Activated CD4-positive, alpha-beta T cell treated with anti-CD3 and anti-CD28 coated beads, Interleukin-2, Interleukin-6, amounts not matched to agents 100 ng/mL and 50 ng/mL, durations not matched to agents 16 hours and 8 hours (primary cell): ENCODE results near the gene POLR3H.
"Not testable (repeated sequence)": the region's sequence is repeated elsewhere in the genome, so short reads cannot be mapped to it uniquely, and the experiment has no call there.

Experiments
- DNase-seq: peaks from one replicate; pipeline ENCODE4 v3.0.0-alpha.2; 2020

POLR3H gene

DNA sequence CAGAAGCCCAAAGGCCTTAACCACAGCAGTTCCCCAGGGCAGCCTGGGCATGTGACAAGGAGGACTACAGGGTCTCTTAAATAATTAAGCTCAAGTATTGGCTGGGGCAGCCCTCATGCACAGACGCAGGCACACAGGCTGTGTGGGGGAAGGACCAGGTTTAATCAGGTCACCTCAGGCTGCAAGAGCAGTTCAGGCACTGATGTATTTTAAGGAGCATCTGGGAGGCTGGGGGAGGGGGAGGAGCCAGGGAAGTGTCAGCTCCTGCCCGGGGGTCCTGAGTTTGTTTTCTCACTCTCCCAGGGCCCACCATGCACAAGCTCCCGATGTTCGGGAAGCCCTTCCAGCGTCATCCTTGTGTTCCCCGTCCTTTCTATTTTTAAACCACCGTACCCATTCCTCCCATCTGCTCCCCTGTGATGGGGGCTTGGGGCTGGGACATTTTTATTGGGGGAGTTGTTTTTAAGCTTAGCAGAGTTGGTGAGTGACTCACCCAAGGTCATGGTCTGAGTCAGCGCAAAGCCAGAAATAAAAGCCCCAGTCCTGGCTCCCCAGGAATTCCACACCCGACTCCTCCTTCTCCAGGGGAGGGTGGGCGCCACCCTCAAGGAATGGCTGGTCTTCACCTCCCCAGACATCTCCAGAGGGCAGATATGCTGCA is 18.9 kb upstream of the POLR3H start:
- no peak for DNase-seq

DNA sequence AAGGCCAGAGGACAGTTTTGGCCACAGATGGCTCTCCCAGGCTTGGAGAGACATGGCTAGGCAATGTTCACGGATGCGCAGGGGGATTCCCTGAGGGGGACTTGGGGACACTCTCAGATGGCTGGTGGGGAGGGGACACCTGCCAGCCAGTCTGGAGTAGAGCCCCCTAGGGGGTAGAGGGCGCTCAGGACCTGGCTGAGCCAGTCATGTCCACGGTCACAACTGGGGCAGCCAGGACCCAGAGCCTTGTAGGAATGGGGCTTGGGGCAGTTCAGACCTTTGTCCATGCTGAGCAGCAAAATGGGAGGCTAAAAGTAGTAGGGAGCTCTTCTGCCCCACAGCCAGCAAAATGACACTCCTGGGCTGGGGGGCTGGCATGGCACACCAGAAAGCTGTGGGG is 18.2 kb upstream of the POLR3H start:
- no peak for DNase-seq

DNA sequence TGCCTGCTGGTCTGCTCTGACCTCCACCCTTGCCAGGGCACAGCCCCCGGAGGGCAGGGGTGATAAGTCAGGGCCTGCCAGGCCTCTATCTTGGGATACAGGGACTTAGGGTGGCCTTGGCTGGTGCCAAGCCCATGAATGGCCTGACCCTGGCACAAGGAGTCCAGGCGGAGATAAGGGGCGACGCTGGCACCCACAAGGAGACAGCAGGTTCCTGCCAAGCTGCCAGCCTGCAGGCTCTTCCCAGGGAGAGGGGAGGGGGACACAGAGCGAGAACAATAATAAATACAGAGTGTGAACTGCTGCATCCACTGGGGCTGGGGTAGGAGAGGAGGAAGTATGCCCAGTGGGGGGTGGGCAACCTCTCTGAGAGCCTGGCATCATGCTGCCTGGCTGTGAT is 17.5 kb upstream of the POLR3H start:
- no peak for DNase-seq

DNA sequence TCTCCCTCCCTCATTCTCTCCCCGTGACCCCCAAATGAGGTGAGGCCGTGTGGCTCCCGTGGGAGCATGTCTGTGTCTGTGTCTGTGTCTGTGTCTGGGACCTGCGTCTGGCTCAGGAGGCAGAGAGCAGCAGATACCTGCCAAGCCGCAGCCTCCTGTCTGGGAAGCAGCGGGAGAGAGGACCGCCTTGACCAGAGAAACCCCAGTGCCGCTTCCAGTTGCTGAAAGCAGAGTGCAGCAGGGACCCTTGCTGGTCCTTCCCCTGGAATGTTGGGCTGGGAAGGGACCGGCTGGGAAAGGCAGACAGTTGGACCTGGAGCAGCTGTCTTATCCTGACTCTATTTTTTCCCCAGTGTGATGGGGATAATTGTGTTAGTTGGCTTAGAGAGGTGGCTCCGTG is 17.1 kb upstream of the POLR3H start:
- DNase-seq, result no peak

DNA sequence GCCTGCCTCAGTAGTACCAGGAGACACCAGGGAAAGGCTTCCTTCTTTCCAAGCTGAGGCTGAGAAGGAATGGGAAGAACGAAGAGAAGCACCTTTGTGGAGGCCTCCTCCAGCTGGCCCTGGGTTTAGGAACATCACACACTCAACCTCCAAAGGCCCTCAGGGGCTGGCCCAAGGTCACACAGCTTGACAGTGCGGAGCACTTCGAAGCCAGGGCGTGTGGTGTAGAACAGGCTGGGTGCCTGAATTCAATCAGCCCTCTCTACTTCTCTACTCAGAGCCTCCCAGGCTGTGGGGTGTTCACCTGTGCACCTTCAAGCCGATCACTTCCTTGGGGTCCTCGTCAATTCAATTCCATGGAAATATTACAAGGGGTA is 15.8 kb upstream of the POLR3H start:
- DNase-seq, result no peak

DNA sequence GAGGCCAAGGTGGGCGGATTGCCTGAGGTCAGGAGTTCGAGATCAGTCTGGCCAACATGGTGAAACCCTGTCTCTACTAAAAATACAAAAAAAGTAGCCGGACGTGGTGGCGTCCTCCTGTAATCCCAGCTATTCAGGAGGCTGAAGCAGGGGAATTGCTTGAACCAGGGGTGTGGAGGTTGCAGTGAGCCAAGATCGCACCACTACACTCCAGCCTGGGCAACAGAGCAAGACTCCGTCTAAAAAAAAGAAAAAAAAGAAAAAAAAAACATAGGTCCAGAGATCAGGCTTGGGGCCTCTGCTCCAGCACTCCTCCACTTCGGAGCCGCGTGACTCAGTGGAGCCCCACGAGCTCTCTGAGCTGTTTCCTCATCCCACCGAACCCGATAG is 14.0 kb upstream of the POLR3H start:
- DNase-seq, result not testable (repeated sequence)

DNA sequence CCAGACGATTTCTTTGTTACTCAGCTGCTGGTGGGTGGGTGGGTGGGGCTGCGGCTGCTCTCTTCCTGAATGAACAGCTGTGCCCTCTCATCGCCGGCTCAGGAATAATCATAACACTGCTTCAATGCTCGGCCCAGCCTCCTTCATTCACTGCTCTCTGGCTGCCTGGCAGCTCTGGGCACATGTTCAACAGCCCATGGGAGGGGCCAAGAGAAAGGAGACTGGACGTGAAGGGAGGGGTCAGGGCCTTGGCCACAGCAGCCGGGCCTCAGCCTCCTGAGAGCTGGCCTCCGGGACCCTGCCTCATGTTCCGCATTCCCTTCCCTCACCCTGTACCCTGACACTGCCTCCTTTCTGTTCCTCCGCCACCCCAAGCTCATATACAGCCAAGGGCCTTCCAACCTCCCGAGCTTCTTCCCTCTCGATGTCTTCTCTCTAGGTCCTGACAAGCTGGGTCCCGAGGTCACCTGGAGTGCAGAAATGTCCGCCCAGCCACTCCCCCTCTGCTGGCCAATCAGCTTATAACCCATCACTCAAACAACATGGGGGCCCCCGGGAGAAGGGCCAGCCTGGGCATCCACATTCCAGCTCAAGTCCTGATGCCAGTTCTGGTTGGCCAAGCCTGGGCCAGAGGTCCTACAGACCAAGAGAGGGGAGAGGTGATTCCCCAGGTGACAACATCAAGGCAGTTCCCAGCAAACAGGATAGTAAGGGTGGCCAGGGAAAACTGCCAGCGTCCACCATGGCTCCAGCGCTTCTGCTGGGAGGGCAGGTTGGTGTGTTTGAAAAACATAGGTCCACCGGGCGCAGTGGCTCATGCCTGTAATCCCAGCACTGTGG is 13.4 kb upstream of the POLR3H start:
- no peak for DNase-seq

DNA sequence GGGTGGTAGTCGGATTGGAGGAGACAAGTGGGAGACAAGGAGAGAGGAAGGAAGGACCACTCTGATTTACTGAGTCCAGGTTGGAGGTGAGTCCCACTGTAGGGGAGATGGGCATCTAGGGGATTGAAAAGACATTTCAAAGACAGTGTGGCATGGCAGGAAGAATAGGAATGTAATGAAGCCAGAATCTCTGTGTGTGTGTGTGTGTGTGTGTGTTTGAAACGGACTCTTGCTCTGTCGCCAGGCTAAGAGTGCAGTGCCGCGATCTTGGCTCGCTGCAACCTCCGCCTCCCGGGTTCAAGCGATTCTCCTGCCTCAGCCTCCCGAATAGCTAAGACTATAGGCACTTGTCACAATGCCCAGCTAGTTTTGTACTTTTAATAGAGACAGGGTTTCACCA is 12.3 kb upstream of the POLR3H start:
- no peak for DNase-seq

DNA sequence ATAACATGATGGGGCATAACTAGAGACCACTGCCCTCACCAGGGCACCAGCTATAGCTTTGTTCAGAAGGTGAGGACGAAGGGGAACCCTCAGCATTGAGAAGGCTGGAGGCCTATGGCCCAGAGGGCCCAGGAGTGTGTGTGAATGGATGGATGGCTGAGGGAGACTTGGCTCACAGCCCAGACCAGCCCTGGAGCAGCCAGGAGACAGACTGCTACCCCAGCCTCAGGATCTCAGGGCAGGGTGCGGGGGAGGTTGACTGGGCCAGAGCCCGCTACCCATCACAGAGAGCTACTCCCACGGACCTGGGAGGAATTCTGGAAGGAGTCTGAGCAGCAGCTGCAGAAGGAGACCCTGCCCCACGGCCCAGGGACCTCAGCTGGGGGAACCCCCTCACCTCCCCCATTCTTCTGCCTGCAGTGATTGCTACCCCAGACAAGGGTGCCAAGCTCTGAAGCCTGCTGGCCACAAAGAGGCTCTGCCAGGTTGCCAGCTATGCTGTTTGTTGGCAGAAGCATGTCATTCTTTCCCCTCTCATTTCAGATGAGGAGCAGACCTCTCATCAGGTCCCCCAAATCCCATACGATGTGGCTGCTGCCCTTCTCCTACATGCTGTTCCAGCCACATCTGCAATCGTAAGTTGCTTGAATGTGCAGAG is 11.2 kb upstream of the POLR3H start:
- DNase-seq, result no peak

DNA sequence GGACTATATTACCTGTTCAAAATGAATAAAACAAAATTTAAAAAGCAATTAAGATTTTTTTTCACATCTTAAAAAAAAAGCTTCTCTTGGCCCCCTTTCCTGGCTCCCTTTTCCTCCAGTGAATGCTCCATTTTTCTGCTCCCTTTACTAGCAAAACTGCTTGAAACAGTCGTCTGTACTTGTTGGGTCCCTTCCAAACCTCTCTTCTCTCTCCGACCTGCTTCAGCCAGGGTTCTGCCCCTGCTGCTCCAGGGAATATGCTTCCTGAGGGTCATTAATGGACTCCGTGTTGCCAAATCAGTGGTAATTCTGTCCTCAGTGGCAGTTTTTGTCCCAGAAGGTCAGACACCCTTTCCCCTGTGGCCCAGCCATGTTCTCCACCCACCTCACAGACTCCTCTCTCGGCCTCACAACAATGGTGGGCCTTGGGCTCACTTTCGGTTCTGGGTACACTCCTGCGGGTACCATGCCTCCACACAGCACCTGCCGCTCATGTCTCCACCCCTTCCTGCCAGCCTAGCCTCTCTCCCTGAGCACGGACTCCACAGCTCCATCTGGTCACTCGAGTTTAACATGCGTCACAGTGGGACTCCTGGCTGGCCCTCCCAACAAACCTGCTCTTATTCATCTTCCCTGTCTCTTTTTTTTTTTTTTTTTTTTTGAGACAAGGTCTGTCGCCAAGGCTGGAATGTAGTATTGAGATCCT is 7.8 kb upstream of the POLR3H start:
- DNase-seq, result no peak

DNA sequence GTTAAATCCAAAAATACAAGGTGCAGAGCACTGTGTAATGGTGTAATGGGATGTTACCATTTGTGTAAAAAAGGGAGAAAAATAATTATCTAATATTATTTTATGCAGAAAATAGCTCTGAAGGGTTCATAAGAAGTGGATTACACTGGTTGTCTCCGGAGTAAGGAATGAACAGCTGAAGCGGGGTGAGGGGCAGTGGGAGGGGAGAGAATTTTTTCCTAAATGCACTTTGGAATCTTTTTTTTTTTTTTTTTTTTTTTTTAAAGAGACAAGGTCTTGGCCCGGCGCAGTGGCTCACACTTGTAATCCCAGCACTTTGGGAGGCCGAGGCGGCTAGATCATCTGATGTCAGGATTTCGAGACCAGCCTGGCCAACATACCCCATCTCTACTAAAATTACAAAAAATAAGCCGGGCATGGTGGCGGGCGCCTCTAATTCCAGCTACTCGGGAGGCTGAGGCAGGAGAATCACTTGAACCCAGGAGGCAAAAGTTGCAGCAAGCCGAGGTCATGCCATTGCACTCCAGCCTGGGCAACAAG is 6.8 kb upstream of the POLR3H start:
- no peak for DNase-seq

DNA sequence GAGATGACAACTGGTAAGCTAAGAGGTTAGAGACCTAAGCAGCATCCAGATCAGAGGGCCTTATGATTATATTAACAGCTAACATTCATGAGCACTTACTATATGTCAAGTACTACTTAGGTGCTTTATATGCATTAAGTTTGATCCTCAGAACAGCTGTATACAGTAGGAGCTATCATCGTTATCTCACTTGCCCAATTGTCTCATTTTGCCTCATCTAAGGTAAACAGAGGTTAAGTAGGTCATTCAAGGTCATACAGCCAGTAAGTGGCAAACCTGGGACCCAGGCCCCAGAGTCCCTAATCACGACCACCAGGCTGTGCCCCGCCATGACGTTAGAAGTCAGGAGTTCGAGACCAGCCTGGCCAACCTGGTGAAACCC is 4.6 kb upstream of the POLR3H start:
- DNase-seq, result no peak

DNA sequence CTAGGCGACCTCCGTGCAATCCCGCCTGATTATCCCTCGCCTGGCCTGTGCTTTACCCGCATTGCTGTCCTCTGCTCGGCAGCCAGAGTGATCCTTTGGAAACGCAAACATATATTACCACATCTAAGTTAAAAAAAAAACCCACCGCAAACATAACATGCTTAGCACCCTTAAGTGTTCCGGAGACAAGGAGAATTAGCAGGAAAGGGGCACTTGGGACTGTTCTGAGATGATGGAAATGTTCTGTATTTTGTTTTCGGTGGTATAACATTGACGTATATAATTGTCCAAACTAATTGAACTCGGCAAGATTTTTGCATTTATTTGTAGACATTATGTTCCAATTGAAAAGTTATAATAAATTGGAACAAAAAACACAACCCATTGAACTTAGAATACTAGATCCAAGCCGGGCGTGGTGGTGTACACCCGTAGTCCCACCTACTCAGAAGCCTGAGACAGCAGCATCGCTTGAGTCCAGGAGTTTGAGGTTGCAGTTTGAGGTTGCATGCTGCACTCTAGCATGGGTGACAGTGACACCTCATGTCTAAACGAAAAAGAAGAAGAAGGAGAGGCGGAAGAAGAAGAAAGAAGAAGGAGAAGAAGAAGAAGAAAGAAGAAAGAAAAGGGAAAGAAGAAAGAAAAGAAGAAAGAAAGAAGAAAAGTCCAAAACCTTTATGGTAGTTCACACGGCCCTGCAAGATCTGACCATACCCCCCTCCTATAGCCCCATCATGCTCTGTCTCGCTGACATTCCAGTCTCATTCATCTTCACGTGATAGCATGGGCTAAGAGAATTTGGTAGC is 604 bp upstream of the POLR3H start:
- DNase-seq, result no peak

DNA sequence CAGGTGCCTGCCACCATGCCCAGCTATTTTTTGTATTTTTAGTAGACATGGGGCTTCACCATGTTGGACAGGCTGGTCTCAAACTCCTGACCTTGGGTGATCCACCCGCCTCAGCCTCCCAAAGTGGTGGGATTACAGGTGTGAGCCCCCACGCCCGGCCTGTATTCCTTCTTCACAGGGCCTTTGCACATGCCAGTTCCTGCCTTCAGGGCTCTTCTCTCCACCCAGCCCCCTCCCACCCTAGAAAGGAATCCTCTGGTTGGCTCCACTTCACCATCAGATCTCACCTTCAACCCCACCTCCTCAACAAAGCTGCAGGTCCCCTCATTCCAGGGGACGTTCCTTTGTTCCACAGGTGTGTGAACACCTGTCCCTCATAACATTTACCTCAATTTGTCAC is 2.0 kb downstream of the POLR3H start:
- no peak for DNase-seq

DNA sequence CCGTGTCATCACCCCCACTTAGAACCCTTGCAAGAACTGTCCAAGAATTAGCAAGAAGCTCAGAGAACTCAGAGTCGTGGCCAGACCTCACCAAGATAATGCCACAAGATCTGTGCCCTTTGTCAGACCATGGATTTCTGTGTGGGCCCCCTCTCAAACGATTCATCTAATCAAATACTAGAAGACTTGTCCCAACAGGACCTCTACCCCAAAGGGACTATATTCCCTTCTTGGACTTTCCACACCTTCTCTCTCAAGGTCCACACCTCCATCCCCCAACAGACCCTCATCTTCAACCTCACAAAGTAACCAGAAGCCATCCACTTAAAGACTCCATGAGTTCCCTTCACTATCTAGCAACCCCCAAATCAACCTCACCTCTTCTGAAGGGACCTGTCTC is 2.8 kb downstream of the POLR3H start:
- no peak for DNase-seq

DNA sequence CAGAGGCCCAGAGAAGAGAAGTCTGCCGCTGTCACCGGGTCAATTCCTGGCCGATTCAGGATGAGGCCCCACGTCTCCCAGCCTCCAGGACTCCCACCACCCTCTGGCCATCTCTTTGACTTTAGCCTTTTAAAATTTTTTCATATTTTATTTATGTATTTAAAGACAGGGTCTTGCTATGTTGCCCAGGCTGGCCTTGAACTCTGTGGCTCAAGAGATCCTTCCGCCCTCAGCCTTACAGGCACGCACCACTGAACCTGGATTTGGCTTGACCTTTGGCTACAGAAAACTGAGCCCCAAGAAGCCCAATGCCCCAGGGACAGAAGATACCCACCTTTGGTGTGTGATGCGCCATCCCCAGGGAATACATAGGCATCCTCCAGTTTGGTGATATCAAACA is 3.9 kb downstream of the POLR3H start:
- no peak for DNase-seq

DNA sequence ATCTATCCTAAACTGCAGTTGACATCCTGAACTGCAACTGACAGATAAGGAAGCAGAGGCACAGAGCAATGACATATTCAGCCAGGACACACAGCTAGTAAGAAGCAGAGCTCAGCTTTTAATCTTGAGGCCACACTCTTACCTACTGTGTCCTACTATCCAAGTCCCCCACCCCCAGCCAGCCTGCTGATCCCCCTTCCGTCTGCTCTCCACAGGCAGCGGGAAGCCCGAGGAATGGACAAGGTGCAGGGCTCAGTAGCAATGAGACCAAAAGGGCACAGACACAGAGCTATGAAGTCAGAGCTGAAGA is 4.3 kb downstream of the POLR3H start:
- DNase-seq, result no peak

DNA sequence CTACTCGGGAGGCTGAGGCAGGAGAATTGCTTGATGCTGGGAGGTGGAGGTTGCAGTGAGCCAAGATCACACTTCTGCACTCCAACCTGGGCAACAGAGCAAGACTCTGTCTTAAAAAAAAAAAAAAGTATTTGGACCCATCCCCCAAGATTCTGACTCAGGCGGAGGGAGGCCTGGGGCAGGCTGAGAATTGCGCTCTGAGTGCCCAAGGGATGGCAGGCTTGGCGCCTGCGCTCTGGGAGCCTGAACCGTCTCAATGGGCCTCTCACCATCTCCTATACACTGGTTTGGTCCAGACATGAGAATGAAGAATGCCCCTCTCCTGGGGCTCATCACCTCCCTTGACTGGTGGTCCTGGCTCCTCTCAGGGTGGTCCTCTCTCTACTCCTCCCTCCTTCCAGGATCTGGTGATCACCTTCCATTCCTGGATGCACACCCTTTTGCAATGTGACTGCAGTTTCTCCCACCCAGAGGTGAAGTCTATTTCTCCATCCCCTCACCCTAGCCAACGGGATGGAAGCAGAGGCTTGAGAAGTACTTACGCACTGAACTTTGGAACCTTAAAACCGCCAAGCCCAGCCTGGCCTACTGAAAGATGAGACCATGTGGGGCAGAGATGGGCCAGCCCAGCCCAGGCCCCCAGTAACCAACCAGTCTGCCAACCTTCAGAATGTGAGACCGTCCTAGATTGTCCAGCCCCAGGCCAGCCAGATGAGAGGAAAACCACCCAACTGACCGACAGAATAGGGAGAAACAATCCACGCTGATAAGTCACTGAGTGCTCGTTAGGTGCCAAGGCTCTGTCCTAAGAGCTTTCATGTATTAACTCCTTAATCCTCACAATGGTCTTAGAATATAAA is 4.9 kb downstream of the POLR3H start:
- DNase-seq, result no peak

DNA sequence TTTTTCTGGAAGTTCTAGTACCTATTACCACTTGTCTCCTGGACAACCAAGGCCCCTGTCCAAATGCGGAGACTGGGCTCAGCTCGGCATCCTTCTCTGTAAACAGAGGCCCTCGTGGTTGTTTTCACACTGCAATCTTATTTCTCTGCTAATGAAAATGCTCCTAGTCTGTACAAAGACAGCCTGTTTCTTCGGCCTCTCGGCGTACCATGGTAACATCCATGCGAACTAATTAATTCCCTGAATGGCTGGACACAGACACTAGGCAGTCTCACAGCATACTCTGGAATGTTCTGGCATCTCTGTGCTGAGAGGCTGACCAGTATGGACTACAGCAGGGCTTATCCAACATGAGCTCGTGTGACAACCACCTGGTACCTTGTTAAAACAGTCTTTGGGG is 5.7 kb downstream of the POLR3H start:
- no peak for DNase-seq

DNA sequence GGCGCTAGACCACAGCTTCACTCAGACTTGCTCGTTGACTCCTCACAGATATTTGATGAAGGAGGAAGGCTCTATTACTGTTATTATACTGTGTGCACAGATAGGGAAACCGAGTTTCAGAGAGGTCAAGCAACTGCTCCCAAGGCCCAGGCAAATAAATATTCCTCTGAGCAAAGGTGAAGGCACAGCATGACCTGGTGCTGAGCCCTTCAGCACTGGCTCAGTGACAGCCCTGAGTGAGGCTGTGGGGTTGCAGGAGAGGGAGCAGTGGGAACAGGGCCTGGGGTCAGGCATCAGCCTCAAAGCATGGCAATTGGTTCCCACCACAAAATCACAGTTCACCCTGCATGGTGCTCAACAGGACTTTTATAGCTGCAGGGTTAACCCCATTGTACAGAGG is 7.1 kb downstream of the POLR3H start:
- DNase-seq, result no peak

DNA sequence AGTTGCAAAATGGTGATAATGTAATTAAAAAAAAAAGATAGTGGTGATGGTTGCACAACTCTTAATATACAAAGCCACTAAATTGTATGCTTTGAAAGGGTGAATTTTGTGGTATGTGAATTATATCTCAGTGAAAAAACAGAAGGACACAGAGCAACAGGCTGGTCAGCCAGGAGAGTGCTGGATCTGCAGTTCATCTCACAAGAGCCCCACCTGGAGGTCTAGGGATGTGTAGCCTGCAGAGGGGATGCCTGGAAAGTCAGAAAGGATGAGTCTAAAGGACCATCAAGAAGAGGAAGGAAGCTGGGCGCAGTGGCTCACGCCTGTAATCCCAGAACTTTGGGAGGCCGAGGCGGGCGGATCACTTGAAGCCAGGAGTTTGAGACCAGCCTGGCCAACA is 9.0 kb downstream of the POLR3H start:
- DNase-seq, result no peak

DNA sequence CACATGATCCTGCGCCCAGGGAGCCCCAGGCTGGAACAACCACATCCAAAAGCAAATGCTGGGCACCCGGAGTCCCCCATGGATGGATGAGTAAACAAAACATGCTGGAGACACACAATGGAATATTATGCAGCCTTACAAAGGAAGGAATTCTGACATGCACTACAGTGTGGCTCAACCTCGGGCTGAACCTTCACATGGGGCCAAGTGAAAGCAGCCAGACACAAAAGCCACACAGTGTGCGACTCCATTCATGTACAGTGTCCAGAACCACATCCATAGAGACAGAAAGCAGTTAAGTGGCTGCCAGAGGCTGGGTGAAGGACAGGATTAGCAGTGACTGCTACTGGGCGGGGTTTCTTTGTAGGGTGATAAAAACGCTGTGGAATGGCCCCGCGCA is 10.1 kb downstream of the POLR3H start:
- DNase-seq, result no peak
